Stimulated activated effector memory CD8-positive, alpha-beta T cell treated with anti-CD3 and anti-CD28 coated beads, Interleukin-12 subunit alpha, Interleukin-12 subunit beta, amount 100 ng/mL, for 72 hours (primary cell): ENCODE results near the gene CAGE1.
"Not testable (repeated sequence)": the region's sequence is repeated elsewhere in the genome, so short reads cannot be mapped to it uniquely, and the experiment has no call there.

ENCODE experiments used
- ATAC-seq: fragments of 150-1000 bp; cut with Tn5 transposase; 2 replicates; pipeline ENCODE4 v1.10.0; 2021
- DNase-seq, 2 donors: peaks; one replicate each; pipeline ENCODE4 v3.0.0; 2021 to 2022; ENCODE audit warnings: low spot score in 2 of 2
- H3K27ac Mint-ChIP-seq: one replicate; pipeline ENCODE4 v1.8.0; 2022; ENCODE audit warnings: mild to moderate bottlenecking, mixed read lengths
- H3K36me3 Mint-ChIP-seq: one replicate; pipeline ENCODE4 v1.8.0; 2022; ENCODE audit warnings: mild to moderate bottlenecking, mixed read lengths
- H3K4me1 Mint-ChIP-seq: one replicate; pipeline ENCODE4 v1.8.0; 2022; ENCODE audit warnings: mixed read lengths
- H3K4me3 Mint-ChIP-seq: one replicate; pipeline ENCODE4 v1.8.0; 2022; ENCODE audit warnings: mild to moderate bottlenecking, mixed read lengths
- H3K9me3 Mint-ChIP-seq: one replicate; pipeline ENCODE4 v1.8.0; 2022; ENCODE audit warnings: mixed read lengths

The CAGE1 gene

DNA sequence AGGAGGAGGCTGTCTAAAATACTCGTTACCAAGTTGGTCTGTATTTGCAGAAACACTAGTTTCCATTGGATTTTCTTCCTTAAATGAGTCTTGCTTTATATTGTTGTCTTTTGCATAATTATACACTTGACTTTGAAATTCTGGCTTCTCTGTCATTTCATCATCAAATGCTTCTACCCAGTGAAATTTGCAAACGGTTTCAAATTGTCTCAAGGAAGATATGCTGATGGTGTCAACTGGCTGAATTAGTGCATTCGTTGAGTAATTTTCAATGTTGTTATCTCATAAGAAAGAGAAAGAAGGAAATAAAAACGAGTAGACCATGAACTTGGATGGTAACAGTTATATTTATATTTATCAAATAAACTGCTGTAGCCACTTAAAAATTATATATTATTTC is 10.8 kb downstream of the CAGE1 start:
- no peaks in the 10 kb centered on the region for H3K36me3 Mint-ChIP-seq
- no peaks in the 10 kb centered on the region for H3K4me1 Mint-ChIP-seq
- H3K9me3 Mint-ChIP-seq, result no peaks in the 10 kb centered on the region
- no peak overlapping the region for H3K27ac Mint-ChIP-seq
- H3K4me3 Mint-ChIP-seq, result no peak overlapping the region
- DNase-seq, result no peak
- ATAC-seq, result no peak

DNA sequence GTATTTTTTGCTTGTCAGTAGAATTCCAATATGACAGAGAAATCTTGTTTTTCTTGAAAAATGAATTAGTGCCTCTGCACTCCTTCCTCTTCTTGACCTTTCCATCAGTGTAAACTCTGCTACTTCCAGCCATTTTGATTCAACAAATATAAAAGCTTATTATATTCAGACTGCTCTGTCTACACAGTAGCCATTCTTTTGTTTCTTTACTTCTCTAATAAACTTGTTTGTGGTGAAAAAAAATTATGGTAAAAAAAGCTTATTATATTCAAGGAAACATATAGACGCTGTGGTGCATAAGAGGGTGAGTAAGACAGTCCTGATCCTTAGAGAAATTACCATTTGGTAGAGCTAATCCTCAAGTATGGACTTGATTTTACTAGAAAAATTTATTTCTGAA is 11.6 kb downstream of the CAGE1 start:
- Mint-ChIP-seq H3K9me3 (no peaks in the 10 kb centered on the region), H3K4me3 (no peak overlapping the region)
- no peak for DNase-seq

DNA sequence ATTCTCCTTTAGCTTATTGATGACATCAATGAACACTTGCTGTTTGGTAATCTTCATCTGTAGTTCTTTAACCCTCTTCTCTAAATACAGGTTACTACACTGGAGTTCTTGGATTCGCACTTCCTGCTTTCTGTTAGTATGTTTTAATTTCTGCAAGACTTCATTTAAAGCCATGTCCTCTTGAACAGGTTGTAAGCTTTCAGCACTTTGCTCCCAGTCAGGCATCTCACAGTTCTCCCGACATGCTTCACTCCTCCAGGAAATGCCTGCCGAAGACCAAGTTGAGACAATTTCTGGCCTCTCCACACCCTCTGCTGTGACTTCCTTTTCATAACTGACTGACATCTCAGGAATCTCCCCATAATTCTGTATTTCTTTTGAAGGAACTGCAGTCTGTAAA is 15.8 kb downstream of the CAGE1 start:
- H3K27ac Mint-ChIP-seq, result no peak overlapping the region
- H3K4me3 Mint-ChIP-seq, result no peak overlapping the region
- DNase-seq, result no peak
- no peak for ATAC-seq
- H3K36me3 Mint-ChIP-seq, result no peaks in the 10 kb centered on the region
- no peaks in the 10 kb centered on the region for H3K4me1 Mint-ChIP-seq
- no peaks in the 10 kb centered on the region for H3K9me3 Mint-ChIP-seq

More for the DNA sequence above, 11.6 kb downstream of the CAGE1 start:
- no peaks in the 10 kb centered on the region for H3K4me1 Mint-ChIP-seq
- no peaks in the 10 kb centered on the region for H3K36me3 Mint-ChIP-seq
- ATAC-seq, result no peak
- H3K27ac Mint-ChIP-seq, result no peak overlapping the region

DNA sequence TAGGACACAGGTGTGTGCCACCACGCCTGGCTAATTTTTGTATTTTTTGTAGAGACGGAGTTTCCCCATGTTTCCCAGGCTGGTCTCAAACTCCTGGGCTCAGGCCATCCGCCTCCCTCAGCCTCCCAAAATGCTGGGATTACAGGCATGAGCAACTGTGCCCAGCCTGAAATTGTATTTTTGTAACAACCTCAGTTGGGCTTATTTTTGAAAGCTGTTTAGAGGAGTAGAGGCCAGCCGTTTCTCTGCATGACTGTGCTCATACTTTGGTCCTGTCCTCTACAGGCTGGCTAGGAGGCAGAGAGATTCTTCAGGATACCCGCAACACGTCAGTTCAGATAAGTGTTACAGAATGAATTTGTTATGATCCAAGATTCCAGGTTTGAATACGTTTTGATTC is 22.1 kb downstream of the CAGE1 start:
- no peak for ATAC-seq
- no peak overlapping the region for H3K27ac Mint-ChIP-seq

DNA sequence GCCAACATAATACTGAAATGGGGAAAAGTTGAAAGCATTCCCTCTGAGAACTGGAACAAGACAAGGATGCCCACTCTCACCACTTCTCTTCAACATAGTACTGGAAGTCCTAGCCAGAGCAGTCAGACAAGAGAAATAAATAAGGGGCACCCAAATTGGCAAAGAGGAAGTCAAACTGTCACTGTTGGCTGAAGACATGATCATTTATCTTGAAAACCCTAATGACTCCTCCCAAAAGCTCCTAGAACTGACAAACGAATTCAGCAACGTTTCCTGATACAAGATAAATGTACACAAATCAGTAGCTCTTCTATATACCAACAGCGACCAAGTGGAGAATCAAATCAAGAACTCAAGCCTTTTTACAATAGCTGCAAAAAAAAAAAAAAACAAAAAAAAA is 37.6 kb downstream of the CAGE1 start:
- not testable (repeated sequence) for H3K27ac Mint-ChIP-seq, ATAC-seq, H3K4me3 Mint-ChIP-seq, H3K4me1 Mint-ChIP-seq, H3K36me3 Mint-ChIP-seq, DNase-seq, H3K9me3 Mint-ChIP-seq

More for the DNA sequence above, 22.1 kb downstream of the CAGE1 start:
- Mint-ChIP-seq H3K36me3 (no peaks in the 10 kb centered on the region), H3K4me3 (no peak overlapping the region), H3K9me3 (no peaks in the 10 kb centered on the region), H3K4me1 (no peaks in the 10 kb centered on the region)
- no peak for DNase-seq

DNA sequence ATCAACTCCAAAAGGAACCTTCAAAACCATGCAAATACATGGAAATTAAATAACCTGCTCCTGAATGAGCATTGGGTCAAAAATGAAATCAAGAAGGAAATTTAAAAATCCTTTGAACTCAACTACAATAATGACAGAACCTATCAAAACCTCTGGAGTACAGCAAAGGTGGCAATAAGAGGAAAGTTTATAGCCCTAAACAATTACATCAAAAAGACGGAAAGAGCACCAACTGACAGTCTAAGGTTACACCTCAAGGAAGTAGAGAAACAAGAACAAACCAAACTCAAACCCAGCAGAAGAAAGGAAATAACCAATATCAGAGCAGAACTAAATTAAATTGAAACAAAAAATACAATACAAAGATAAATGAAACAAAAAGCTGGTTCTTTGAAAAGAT is 39.0 kb downstream of the CAGE1 start:
- ATAC-seq, H3K36me3 Mint-ChIP-seq, H3K27ac Mint-ChIP-seq, H3K4me3 Mint-ChIP-seq, H3K9me3 Mint-ChIP-seq, H3K4me1 Mint-ChIP-seq, DNase-seq: not testable (repeated sequence)

DNA sequence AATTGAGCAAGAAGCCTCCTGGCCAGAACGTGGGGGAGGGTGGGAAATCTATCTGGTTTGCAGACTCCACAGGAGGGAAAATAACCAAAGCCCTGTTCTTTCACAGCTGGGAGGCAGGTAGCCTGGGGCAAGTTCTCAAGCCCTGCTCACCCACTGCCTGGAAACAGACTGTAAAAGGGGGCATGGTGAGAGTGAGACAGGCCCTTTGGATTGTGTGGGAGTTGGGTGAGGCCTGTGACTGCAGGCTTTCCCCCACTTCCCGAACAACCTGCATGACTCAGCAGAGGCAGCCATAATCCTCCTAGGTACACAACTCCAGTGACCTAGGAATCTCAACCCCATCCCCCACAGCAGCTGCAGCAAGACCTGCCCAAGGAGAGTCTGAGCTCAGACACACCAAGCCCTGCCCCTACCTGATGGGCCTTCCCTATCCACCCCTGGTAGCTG is 42.0 kb downstream of the CAGE1 start:
- not testable (repeated sequence) for DNase-seq, ATAC-seq, H3K4me3 Mint-ChIP-seq, H3K4me1 Mint-ChIP-seq, H3K9me3 Mint-ChIP-seq, H3K36me3 Mint-ChIP-seq
- H3K27ac Mint-ChIP-seq, result peak overlapping the region; percentile 32

DNA sequence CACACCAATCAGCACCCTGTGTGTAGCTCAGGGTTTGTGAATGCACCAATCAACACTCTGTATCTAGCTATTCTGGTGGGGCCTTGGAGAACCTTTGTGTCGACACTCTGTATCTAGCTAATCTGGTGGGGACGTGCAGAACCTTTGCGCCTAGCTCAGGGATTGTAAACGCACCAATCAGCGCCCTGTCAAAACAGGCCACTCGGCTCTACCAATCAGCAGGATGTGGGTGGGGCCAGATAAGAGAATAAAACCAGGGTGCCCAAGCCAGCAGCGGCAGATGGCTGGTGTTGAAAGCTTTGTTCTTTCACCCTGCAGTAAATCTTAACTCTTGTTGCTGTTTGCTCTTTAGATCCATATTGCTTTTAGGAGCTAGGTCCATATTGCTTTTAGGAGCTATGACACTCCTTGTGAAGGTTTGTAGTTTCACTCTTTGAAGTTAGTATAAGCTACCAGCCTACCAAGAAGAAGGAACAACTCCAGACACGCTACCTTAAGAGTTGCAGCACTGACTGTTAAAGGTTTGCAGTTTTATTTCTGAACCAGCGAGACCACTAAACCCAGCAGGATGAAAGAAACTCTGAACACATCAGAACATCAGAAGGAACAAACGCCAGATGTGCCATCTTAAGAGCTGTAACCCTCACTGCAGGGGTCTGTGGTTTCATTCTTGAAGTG is 44.6 kb downstream of the CAGE1 start:
- not testable (repeated sequence) for H3K4me1 Mint-ChIP-seq, H3K9me3 Mint-ChIP-seq, H3K36me3 Mint-ChIP-seq, H3K27ac Mint-ChIP-seq, ATAC-seq, H3K4me3 Mint-ChIP-seq, DNase-seq

DNA sequence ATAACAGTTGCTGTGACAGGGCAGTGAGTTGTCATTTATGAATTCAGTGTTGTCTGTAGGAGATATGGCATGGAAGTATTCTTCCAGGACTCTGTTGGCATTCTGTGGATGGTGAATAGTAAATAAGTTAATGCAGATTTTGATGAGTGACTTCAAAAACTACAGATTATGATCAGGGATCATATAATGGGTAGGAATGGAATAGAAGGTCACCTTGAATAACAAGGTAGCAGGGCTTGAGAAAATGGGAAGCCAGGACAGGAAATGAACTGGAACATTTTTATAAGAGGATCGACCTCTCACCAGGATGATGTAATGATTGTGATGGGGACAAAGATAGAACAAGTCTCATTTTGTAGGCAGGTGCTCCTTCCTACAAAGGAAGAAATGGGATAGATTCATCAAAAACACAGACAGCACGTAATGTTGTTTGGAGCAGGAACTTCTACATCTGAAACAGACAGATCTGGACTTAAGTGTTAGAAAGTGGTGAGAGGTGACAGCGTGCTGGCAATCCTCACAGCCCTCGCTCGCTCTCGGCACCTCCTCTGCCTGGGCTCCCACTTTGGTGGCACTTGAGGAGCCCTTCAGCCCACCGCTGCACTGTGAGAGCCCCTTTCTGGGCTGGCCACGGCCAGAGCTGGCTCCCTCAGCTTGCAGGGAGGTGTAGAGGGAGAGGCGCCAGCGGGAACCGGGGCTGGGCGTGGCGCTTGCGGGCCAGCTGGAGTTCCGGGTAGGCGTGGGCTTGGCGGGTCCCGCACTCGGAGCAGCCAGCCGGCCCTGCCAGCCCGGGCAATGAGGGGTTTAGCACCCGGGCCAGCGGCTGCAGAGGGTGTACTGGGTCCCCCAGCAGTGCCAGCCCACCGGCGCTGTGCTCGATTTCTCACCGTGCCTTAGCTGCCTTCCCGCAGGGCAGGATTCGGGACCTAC is 45.7 kb downstream of the CAGE1 start:
- Mint-ChIP-seq H3K36me3 (no peaks in the 10 kb centered on the region), H3K9me3 (no peaks in the 10 kb centered on the region), H3K4me1 (no peaks in the 10 kb centered on the region), H3K27ac (no peak overlapping the region), H3K4me3 (no peak overlapping the region)
- no peak for DNase-seq
- no peak for ATAC-seq

DNA sequence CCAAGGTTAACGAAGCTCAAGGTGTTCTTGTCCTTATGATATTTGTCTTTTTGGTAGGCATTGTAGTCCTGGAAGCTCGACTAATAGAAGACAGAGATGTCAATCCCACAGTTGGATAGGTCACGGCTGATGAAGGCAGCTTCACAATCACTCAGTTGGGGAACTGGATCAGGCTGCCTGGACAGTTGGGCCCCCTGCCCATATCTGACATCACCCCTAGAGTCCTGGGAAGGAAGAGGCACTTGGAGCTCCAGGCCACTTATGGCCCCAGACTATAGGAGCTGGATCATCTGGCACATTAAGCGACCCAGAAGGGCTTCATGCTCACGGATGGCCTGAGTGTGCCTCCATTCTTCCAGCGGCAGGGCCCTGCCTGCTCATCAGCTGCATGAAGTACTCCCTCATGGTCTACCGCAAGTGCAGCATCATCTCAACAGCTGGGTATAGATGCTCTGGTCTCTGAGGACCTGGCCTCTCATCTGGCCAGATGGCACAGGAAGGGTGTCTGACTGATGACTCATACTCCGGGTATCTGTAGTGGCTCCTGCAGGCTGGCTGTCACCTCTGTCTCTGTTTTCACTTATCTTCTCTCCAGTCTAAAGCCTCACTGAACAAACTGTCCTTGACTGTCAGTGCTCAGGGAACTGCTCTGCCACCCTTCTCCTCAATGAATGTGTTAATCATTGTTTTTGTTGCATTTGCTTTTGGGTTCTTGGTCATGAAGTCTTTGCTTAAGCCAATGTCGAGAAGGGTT is 47.4 kb downstream of the CAGE1 start:
- H3K4me3 Mint-ChIP-seq, result no peak overlapping the region
- H3K36me3 Mint-ChIP-seq, result no peaks in the 10 kb centered on the region
- DNase-seq (no peak), ATAC-seq (peak; percentile 66)
- H3K9me3 Mint-ChIP-seq, result no peaks in the 10 kb centered on the region
- H3K4me1 Mint-ChIP-seq, result no peaks in the 10 kb centered on the region
- H3K27ac Mint-ChIP-seq, result no peak overlapping the region

DNA sequence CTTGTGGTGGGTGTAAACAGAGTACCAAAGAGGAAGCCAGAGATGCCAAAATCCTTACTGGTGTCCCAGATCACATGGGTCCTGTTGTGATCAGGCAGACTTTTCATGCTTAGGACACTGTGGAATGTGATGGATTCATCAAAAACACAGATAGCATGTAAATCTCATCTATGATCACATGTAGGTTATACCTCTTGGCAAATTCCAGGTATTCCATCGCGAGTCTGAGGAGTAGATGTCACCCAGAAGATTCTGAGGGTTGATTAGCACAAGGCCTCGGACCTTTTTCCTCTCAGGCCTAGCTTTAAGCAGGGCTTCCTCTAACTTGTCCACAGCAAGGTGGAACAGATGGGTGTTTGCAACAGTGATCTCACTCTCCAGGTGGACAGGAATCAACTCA is 48.3 kb downstream of the CAGE1 start:
- no peak overlapping the region for H3K27ac Mint-ChIP-seq
- no peaks in the 10 kb centered on the region for H3K36me3 Mint-ChIP-seq

DNA sequence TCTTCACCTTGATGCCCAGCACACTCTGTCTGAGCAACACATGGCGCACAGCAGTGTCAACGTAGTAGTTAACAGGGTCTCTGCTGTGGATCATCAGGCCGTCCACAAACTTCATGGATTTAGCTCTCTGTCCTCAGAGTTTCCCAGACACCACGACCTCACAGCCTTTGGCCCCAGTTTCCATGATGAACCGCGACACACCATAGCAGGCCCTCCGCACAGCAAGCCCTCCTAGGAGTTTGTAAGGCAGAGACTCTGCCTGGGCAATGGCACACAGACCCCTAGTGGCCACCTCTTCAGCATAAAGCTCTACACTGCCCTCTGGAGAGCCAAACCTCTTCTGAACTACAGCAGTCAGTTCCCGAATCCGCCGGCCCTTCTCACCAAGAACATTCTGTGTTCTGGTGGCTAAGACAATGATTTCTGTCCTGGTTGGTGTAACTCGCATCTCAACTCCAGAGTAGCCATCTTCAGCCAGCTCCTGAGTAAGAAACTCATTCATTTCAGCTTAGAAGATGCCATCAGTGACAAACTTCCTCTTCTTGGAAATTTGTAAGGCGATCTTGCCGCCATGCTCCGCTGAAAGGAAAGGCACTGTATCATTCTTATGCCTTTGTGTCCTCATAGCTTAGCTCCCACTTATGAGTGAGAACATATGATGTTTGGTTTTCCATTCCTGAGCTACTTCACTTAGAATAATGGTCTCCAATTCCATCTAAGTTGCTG is 50.4 kb downstream of the CAGE1 start:
- not testable (repeated sequence) for H3K36me3 Mint-ChIP-seq, H3K27ac Mint-ChIP-seq, DNase-seq, H3K4me3 Mint-ChIP-seq, H3K9me3 Mint-ChIP-seq, H3K4me1 Mint-ChIP-seq
- peak; percentile 48 for ATAC-seq

More for the DNA sequence above, 48.3 kb downstream of the CAGE1 start:
- DNase-seq (no peak), ATAC-seq (no peak)
- Mint-ChIP-seq H3K9me3 (no peaks in the 10 kb centered on the region), H3K4me3 (no peak overlapping the region), H3K4me1 (no peaks in the 10 kb centered on the region)

DNA sequence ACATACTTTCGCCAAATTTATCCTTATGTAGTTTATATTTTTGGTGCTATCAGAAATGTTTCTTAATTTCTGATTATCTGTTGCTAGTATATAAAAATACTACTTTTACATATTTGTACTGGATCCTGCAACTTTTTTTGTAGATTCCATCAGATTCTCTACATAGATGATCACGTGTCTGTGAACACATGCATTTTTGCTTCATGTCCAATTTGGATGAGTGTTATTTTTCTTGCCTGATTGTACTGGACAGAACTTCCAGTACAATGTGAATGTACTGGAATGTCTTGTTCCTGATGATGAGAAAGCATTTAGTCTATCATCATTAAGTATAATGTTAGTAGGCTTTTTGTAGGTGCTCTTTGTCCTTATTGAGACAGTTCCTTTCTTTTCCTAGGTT is 51.5 kb downstream of the CAGE1 start:
- H3K9me3 Mint-ChIP-seq, result no peaks in the 10 kb centered on the region
- ATAC-seq (no peak), DNase-seq (no peak)
- H3K4me3 Mint-ChIP-seq, result no peak overlapping the region
- H3K36me3 Mint-ChIP-seq, result no peaks in the 10 kb centered on the region
- H3K27ac Mint-ChIP-seq, result no peak overlapping the region
- no peaks in the 10 kb centered on the region for H3K4me1 Mint-ChIP-seq

DNA sequence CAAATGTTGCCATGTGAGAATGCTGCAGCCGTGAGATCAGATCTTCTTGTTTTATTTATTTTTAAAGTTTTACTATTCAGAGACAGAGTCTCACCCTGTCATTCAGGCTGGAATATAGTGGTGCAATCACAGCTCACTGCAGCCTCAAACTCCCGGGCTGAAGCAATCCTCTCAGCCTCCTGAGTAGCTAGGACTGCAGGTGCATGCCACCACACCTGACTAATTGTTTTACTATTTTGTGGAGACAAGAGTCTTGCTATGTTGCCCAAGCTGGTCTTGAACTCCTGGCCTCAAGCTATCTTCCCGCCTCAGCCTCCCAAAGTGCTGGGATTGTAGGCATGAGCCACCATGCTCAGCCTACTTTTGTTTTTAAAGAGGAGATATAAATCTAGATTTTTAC is 54.0 kb downstream of the CAGE1 start:
- Mint-ChIP-seq H3K4me1 (no peaks in the 10 kb centered on the region), H3K36me3 (no peaks in the 10 kb centered on the region), H3K9me3 (no peaks in the 10 kb centered on the region), H3K27ac (no peak overlapping the region), H3K4me3 (no peak overlapping the region)
- DNase-seq (no peak), ATAC-seq (no peak)

DNA sequence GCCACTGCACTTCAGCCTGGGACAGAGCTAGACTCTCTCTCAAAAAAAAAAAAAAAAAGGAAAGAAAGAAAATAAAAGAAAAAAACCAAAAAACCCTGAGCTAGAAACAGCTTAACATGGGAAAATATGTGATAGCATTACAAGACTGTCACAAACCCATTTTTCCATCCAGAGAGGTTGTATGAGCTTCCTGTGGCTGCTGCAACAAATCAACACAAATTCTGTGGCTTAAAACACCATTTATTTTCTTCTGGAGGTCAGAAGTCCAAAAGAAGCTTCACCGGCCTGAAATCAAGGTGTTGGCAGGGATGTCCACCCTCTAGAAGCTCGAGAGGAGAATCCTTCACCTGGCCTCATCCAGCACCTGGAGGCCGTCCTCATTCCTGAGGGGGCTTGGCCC is 54.9 kb downstream of the CAGE1 start:
- Mint-ChIP-seq H3K4me1 (no peaks in the 10 kb centered on the region), H3K4me3 (no peak overlapping the region), H3K9me3 (no peaks in the 10 kb centered on the region), H3K36me3 (no peaks in the 10 kb centered on the region), H3K27ac (no peak overlapping the region)
- DNase-seq (no peak), ATAC-seq (no peak)
